GM12878 (cell line): Measurements from ENCODE around the gene ZNF396. TPM values are rescaled to one million over a fixed set of nuclear protein-coding genes. Genes with fewer than 3 reads are reported as not detected.

Experiments
- ATAC-seq: fragments of 200-7000 bp; cut with Tn5 transposase; 3 replicates; pipeline ENCODE4 v1.9.1; 2020; ENCODE audit warnings: mild to moderate bottlenecking, moderate library complexity
- BruUV-seq: library from RNA; stranded (reverse); fragments of 400-500 nt; replicated peaks from 2 replicates; lab custom pipeline; 2021; lab: Mats Ljungman, UMichigan
- CTCF ChIA-PET: fragments of 300-600 bp; sonication (Branson Sonifier 250); formaldehyde crosslinking; extraction: SDS; loops from one replicate; lab custom pipeline; 2021; ENCODE audit warnings: inconsistent platforms; lab: Yijun Ruan, JAX
- POLR2A ChIA-PET: fragments of 350-600 bp; formaldehyde crosslinking; extraction: SDS; loops from one replicate; lab custom pipeline; 2021; ENCODE audit warnings: inconsistent platforms; lab: Charles Lee
- RAD21 ChIA-PET: fragments of 300-600 bp; sonication (Branson Sonifier 250); formaldehyde crosslinking; loops from one replicate; lab custom pipeline; 2023; ENCODE audit warnings: antibody characterized with exemption; ENCODE audit not compliant: unreplicated experiment; lab: Charles Lee
- SMC1A ChIA-PET: fragments of 300-600 bp; sonication (Branson Sonifier 250); formaldehyde crosslinking; loops from one replicate; lab custom pipeline; 2023; ENCODE audit not compliant: unreplicated experiment, uncharacterized antibody; lab: Charles Lee
- DNase-seq: peaks from one replicate; pipeline ENCODE4 v3.0.0-alpha.2; 2011; ENCODE audit warnings: low read depth, low spot score
- FAIRE-seq: peaks from 3 replicates; lab custom pipeline; 2011; peaks lifted over from hg19 to GRCh38; lab: Jason Lieb, UNC
- H2AFZ ChIP-seq: 2 replicates; pipeline ENCODE4 v1.6.0; 2011; ENCODE audit warnings: low read depth, low read length, control low read depth; ENCODE audit not compliant: control insufficient read depth
- H3K27ac ChIP-seq: 2 replicates; pipeline ENCODE4 v1.5.1; 2011; ENCODE audit warnings: control low read depth; ENCODE audit not compliant: control insufficient read depth, insufficient read depth
- H3K27me3 ChIP-seq, 2 experiments: replicated peaks in 1 of 2; 2 replicates each; pipeline versions ENCODE4 v1.6.0 to v1.6.1; 2011; ENCODE audit warnings: low read length in 1 of 2; ENCODE audit not compliant: control insufficient read depth in 2 of 2, insufficient read depth in 2 of 2
- H3K36me3 ChIP-seq, 2 experiments: 2 replicates each; pipeline ENCODE4 v1.5.1; 2011; ENCODE audit warnings: low read length in 1 of 2; ENCODE audit not compliant: control insufficient read depth in 2 of 2, insufficient read depth in 2 of 2
- H3K4me1 ChIP-seq: 2 replicates; pipeline ENCODE4 v1.6.1; 2011; ENCODE audit warnings: mild to moderate bottlenecking, low read length, moderate library complexity, mixed read lengths; ENCODE audit not compliant: control insufficient read depth, insufficient read depth
- H3K4me2 ChIP-seq: 2 replicates; pipeline ENCODE4 v1.6.0; 2011; ENCODE audit warnings: control low read depth; ENCODE audit not compliant: control insufficient read depth, insufficient read depth
- H3K4me3 ChIP-seq: fragments of 200-600 bp; sonication (generic); 2 replicates; pipeline ENCODE4 v1.5.1; 2016
- H3K79me2 ChIP-seq: 2 replicates; pipeline ENCODE4 v1.6.0; 2011; ENCODE audit warnings: low read length; ENCODE audit not compliant: control insufficient read depth, insufficient read depth
- H3K9ac ChIP-seq: 2 replicates; pipeline ENCODE4 v1.8.0; 2011; ENCODE audit warnings: low read length, control low read depth, mixed read lengths; ENCODE audit not compliant: control insufficient read depth, insufficient read depth
- H3K9me3 ChIP-seq: replicated peaks from 3 replicates; pipeline ENCODE4 v1.5.1; 2011; ENCODE audit warnings: mild to moderate bottlenecking, low read length; ENCODE audit not compliant: control insufficient read depth, insufficient read depth
- H4K20me1 ChIP-seq: 2 replicates; pipeline ENCODE4 v1.6.0; 2011; ENCODE audit not compliant: control insufficient read depth, insufficient read depth
- MTA2 ChIP-seq: fragments of 450-650 bp; IDR thresholded peaks from 2 replicates; pipeline ENCODE4 v1.6.1; 2016; ENCODE audit warnings: low read depth, mild to moderate bottlenecking, moderate library complexity
- NFXL1 ChIP-seq: fragments of 450-650 bp; IDR thresholded peaks from 2 replicates; pipeline ENCODE4 v1.6.1; 2017; ENCODE audit warnings: antibody characterized with exemption, mild to moderate bottlenecking, borderline replicate concordance
- SRF ChIP-seq, 2 experiments: IDR thresholded peaks; 2 replicates each; pipeline ENCODE4 v1.6.1; 2011; ENCODE audit warnings: low read depth in 2 of 2, low read length in 2 of 2, mild to moderate bottlenecking in 1 of 2, moderate library complexity in 1 of 2
- WGBS: methylation state at CpG from one replicate; pipeline ENCODE4 v1.1.6; 2016; ENCODE audit warnings: low lambda C conversion rate; ENCODE audit not compliant: insufficient replicate concordance, insufficient coverage; ENCODE audit errors: missing lambda C conversion rate; 5-methylcytosine and 5-hydroxymethylcytosine counted together
- in situ Hi-C: fragments of 300-500 bp; cut with MboI; formaldehyde crosslinking; loops from 9 replicates; pipeline ENCODE4 v1.14.3; 2018; ENCODE audit warnings: mixed read lengths
- intact Hi-C: fragments of 100-400 bp; cut with micrococcal nuclease; formaldehyde crosslinking; loops from one replicate; pipeline ENCODE4 v1.14.2; 2022; ENCODE audit not compliant: unreplicated experiment
- polyA plus RNA-seq, 11 experiments: library from polyadenylated mRNA; depleted of rRNA in 4 of 11; unstranded in 6 of 11; stranded (reverse) in 5 of 11; fragments of >200 nt; fragmentation: Nextera tagmentation in 4 of 11; fragmentation: Illumina TruSeq in 1 of 11; extraction: Ambion mirVana in 4 of 11; extraction: Trizol in 1 of 11; gene quantifications; 1 replicate in 1 of 11; 2 replicates in 10 of 11; pipeline versions ENCODE4 v1.2.1 to v1.2.3, GENCODE V29; 2011 to 2016; ENCODE audit warnings: inconsistent platforms in 2 of 11, missing spikeins in 2 of 11, low read depth in 1 of 11
- total RNA-seq, 4 experiments: library from RNA; depleted of rRNA in 3 of 4; stranded (reverse); fragments of >200 nt in 3 of 4; fragmentation: Illumina TruSeq in 1 of 4; extraction: Trizol in 1 of 4; gene quantifications; 2 replicates each; pipeline versions ENCODE4 v1.2.1 to v1.2.3, GENCODE V29; 2013 to 2021
- TF ChIP-seq, protein P1 (sequence below): fragments of 450-650 bp; conservative IDR thresholded peaks from 2 replicates; pipeline ENCODE4 v1.6.1; 2017; ENCODE audit warnings: mild to moderate bottlenecking, moderate library complexity
- TF ChIP-seq, protein P2 (sequence below): fragments of 450-650 bp; IDR thresholded peaks from 2 replicates; pipeline ENCODE4 v1.6.1; 2017; ENCODE audit warnings: mild to moderate bottlenecking, moderate library complexity

ZNF396 gene
- total and polyA plus RNA-seq, 10 of the 15 experiments (the other 5 are each of a cell fraction or from before 2014, with no cell fraction given) = 0.14 to 0.79 (median 0.47) TPM

DNA sequence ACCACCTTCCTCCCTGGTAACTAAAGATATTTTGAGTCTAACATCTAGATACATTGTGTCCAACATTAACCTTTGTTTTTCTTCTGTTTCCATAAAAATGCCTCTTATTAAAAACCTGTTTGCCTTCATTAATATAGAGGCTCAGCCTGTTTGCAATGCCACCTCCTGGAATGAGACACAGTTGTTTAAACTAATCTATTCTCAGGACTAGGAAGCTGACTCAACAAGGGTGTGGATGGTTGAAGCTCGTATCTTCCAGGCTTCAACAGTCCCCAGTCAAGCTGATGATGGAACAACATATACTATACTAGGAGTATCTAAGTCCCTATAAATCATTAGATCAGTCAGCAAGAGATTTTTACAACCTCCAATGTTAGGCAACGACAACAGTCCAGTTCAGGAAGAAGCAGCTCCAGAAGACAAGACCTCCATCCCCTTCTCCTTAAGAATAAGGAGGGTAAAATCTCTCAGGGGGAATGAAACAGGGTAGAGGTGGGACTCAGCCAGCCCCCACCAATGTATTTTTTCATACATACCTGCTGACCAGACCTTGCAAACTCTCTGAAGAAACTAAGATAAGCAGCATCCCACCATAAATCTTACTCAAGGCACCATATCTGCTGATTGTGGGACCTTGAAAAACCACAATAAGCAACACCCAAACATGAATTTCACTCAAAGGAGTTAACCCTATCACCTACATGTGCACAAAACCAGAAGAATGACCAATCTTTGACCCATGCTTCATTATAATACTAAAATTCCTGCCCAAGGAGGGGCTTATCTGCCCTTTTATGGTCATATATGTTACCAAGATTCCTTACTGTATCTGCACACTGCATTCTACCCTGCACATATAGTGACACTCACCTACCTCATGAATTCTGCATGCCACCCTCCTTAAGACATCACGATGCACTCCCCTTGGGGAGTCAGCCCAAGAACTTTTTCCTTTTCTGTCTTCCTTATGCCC, 54.4 kb downstream of the ZNF396 start:
- Histone ChIP-seq H3K36me3 (no peaks in the 10 kb centered on the region), H2AFZ (no peak overlapping the region), H3K9me3 (no peaks in the 10 kb centered on the region), H4K20me1 (no peaks in the 10 kb centered on the region), H3K27ac (no peak overlapping the region), H3K4me2 (no peak overlapping the region), H3K79me2 (no peaks in the 10 kb centered on the region), H3K9ac (no peak overlapping the region), H3K4me3 (no peak overlapping the region), H3K27me3 (no peaks in the 10 kb centered on the region), H3K4me1 (no peaks in the 10 kb centered on the region)
- no peak for DNase-seq
- ChIA-PET POLR2A (no interaction called here), SMC1A (interaction anchor here (1.0 to 1.4 kb wide), 2 partner anchors 64 to 91 kb away, joined by 3 read pairs; no protein-coding TSS in a partner anchor), RAD21 (no interaction called here), CTCF (interaction anchor here (0.9 to 1.3 kb wide), 2 partner anchors 22 to 93 kb away, joined by 3 read pairs; partner anchors contain the start of gene ZNF24)
- no peak for ATAC-seq
- FAIRE-seq = no peak
- TF ChIP-seq SRF (IDR thresholded peaks at IDR 0.05; ENCODE audit: low read depth in 2 of 2, low read length in 2 of 2) = no peak
- TF ChIP-seq, protein P1, sequence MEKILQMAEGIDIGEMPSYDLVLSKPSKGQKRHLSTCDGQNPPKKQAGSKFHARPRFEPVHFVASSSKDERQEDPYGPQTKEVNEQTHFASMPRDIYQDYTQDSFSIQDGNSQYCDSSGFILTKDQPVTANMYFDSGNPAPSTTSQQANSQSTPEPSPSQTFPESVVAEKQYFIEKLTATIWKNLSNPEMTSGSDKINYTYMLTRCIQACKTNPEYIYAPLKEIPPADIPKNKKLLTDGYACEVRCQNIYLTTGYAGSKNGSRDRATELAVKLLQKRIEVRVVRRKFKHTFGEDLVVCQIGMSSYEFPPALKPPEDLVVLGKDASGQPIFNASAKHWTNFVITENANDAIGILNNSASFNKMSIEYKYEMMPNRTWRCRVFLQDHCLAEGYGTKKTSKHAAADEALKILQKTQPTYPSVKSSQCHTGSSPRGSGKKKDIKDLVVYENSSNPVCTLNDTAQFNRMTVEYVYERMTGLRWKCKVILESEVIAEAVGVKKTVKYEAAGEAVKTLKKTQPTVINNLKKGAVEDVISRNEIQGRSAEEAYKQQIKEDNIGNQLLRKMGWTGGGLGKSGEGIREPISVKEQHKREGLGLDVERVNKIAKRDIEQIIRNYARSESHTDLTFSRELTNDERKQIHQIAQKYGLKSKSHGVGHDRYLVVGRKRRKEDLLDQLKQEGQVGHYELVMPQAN = no peak
- no peak for TF ChIP-seq NFXL1
- TF ChIP-seq, protein P2, sequence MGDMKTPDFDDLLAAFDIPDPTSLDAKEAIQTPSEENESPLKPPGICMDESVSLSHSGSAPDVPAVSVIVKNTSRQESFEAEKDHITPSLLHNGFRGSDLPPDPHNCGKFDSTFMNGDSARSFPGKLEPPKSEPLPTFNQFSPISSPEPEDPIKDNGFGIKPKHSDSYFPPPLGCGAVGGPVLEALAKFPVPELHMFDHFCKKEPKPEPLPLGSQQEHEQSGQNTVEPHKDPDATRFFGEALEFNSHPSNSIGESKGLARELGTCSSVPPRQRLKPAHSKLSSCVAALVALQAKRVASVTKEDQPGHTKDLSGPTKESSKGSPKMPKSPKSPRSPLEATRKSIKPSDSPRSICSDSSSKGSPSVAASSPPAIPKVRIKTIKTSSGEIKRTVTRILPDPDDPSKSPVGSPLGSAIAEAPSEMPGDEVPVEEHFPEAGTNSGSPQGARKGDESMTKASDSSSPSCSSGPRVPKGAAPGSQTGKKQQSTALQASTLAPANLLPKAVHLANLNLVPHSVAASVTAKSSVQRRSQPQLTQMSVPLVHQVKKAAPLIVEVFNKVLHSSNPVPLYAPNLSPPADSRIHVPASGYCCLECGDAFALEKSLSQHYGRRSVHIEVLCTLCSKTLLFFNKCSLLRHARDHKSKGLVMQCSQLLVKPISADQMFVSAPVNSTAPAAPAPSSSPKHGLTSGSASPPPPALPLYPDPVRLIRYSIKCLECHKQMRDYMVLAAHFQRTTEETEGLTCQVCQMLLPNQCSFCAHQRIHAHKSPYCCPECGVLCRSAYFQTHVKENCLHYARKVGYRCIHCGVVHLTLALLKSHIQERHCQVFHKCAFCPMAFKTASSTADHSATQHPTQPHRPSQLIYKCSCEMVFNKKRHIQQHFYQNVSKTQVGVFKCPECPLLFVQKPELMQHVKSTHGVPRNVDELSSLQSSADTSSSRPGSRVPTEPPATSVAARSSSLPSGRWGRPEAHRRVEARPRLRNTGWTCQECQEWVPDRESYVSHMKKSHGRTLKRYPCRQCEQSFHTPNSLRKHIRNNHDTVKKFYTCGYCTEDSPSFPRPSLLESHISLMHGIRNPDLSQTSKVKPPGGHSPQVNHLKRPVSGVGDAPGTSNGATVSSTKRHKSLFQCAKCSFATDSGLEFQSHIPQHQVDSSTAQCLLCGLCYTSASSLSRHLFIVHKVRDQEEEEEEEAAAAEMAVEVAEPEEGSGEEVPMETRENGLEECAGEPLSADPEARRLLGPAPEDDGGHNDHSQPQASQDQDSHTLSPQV = no peak
- TF ChIP-seq MTA2 = no peak
- 28% methylated on average over 3 of the region's 3 CpGs for WGBS
- intact Hi-C loops = no loop called here
- BruUV-seq = no TSS peak
- in situ Hi-C loops = no loop called here

Other genes starting within 250 kb of the ZNF396 start
- 9.9 and 12.9 TPM in 2 replicates for gene ZNF397, start 136.3 kb downstream of the ZNF396 start, total RNA-seq (2014; rRNA removed)
- gene ZNF397, start 136.3 kb downstream of the ZNF396 start, total RNA-seq (2014; rRNA removed; fragmentation: Illumina TruSeq; extraction: Trizol) = 13.3 and 13.9 TPM in 2 replicates
- gene ZNF397, start 136.3 kb downstream of the ZNF396 start, total RNA-seq (2021) = 11.2 and 11.6 TPM in 2 replicates
- 12.7 and 17.3 TPM in 2 replicates for gene ZNF397, start 136.3 kb downstream of the ZNF396 start, polyA plus RNA-seq (2011; rRNA removed)
- 12.5 and 23.3 TPM in 2 replicates for gene ZNF397, start 136.3 kb downstream of the ZNF396 start, polyA plus RNA-seq (2014; fragmentation: Illumina TruSeq; extraction: Trizol)
- 1 to 10 TPM; 5.2 to 5.3 TPM for gene ZNF397, start 136.3 kb downstream of the ZNF396 start, polyA plus RNA-seq (2014; fragmentation: Nextera tagmentation; extraction: Ambion mirVana)
- gene ZNF397, start 136.3 kb downstream of the ZNF396 start, polyA plus RNA-seq (2014; rRNA removed) = 12.2 and 13.6 TPM in 2 replicates
- gene ZNF397, start 136.3 kb downstream of the ZNF396 start, polyA plus RNA-seq (2016; fragmentation: Nextera tagmentation; extraction: Ambion mirVana) = 1 to 10 TPM; 9.3 to 9.9 TPM
- gene ZSCAN30, start 87.1 kb downstream of the ZNF396 start, total RNA-seq (2014; rRNA removed) = 15.0 and 17.9 TPM in 2 replicates
- 12.7 and 15.2 TPM in 2 replicates for gene ZSCAN30, start 87.1 kb downstream of the ZNF396 start, total RNA-seq (2014; rRNA removed; fragmentation: Illumina TruSeq; extraction: Trizol)
- gene ZSCAN30, start 87.1 kb downstream of the ZNF396 start, total RNA-seq (2021) = 10.5 and 12.3 TPM in 2 replicates
- 10.0 and 15.7 TPM in 2 replicates for gene ZSCAN30, start 87.1 kb downstream of the ZNF396 start, polyA plus RNA-seq (2011; rRNA removed)
- gene ZSCAN30, start 87.1 kb downstream of the ZNF396 start, polyA plus RNA-seq (2014; fragmentation: Illumina TruSeq; extraction: Trizol) = 15.7 and 18.8 TPM in 2 replicates
- 1 to 10 TPM; 2.7 to 3.2 TPM for gene ZSCAN30, start 87.1 kb downstream of the ZNF396 start, polyA plus RNA-seq (2014; fragmentation: Nextera tagmentation; extraction: Ambion mirVana)
- gene ZSCAN30, start 87.1 kb downstream of the ZNF396 start, polyA plus RNA-seq (2014; rRNA removed) = 11.9 and 13.6 TPM in 2 replicates
- gene ZSCAN30, start 87.1 kb downstream of the ZNF396 start, polyA plus RNA-seq (2016; fragmentation: Nextera tagmentation; extraction: Ambion mirVana) = 10 to 100 TPM; 10.0 to 10.1 TPM
- gene ZNF24, start 32.9 kb downstream of the ZNF396 start, total RNA-seq (2014; rRNA removed) = 19.7 and 25.1 TPM in 2 replicates
- gene ZNF24, start 32.9 kb downstream of the ZNF396 start, total RNA-seq (2014; rRNA removed; fragmentation: Illumina TruSeq; extraction: Trizol) = 30.7 and 31.5 TPM in 2 replicates
- gene ZNF24, start 32.9 kb downstream of the ZNF396 start, total RNA-seq (2021) = 34.0 and 34.6 TPM in 2 replicates
- 28.8 and 43.1 TPM in 2 replicates for gene ZNF24, start 32.9 kb downstream of the ZNF396 start, polyA plus RNA-seq (2011; rRNA removed)
- gene ZNF24, start 32.9 kb downstream of the ZNF396 start, polyA plus RNA-seq (2014; fragmentation: Illumina TruSeq; extraction: Trizol) = 25.9 and 35.3 TPM in 2 replicates
- gene ZNF24, start 32.9 kb downstream of the ZNF396 start, polyA plus RNA-seq (2014; fragmentation: Nextera tagmentation; extraction: Ambion mirVana) = 10 to 100 TPM; 19.3 to 41.6 TPM
- 12.4 and 13.6 TPM in 2 replicates for gene ZNF24, start 32.9 kb downstream of the ZNF396 start, polyA plus RNA-seq (2014; rRNA removed)
- gene ZNF24, start 32.9 kb downstream of the ZNF396 start, polyA plus RNA-seq (2016; fragmentation: Nextera tagmentation; extraction: Ambion mirVana) = 10 to 100 TPM; 27.7 to 41.7 TPM
- 9.8 and 9.9 TPM in 2 replicates for gene INO80C, start 120.6 kb upstream of the ZNF396 start, total RNA-seq (2014; rRNA removed)
- 16.0 and 18.1 TPM in 2 replicates for gene INO80C, start 120.6 kb upstream of the ZNF396 start, total RNA-seq (2014; rRNA removed; fragmentation: Illumina TruSeq; extraction: Trizol)
- gene INO80C, start 120.6 kb upstream of the ZNF396 start, total RNA-seq (2021) = 29.3 and 30.7 TPM in 2 replicates
- gene INO80C, start 120.6 kb upstream of the ZNF396 start, polyA plus RNA-seq (2011; rRNA removed) = 31.3 and 31.6 TPM in 2 replicates
- 32.8 and 34.2 TPM in 2 replicates for gene INO80C, start 120.6 kb upstream of the ZNF396 start, polyA plus RNA-seq (2014; fragmentation: Illumina TruSeq; extraction: Trizol)
- gene INO80C, start 120.6 kb upstream of the ZNF396 start, polyA plus RNA-seq (2014; fragmentation: Nextera tagmentation; extraction: Ambion mirVana) = 10 to 100 TPM; 25.0 to 31.6 TPM
- 29.7 and 43.2 TPM in 2 replicates for gene INO80C, start 120.6 kb upstream of the ZNF396 start, polyA plus RNA-seq (2014; rRNA removed)
- gene INO80C, start 120.6 kb upstream of the ZNF396 start, polyA plus RNA-seq (2016; fragmentation: Nextera tagmentation; extraction: Ambion mirVana) = 10 to 100 TPM; 28.3 to 30.9 TPM
- 33.4 and 38.3 TPM in 2 replicates for gene GALNT1, start 204.4 kb upstream of the ZNF396 start, total RNA-seq (2014; rRNA removed)
- gene GALNT1, start 204.4 kb upstream of the ZNF396 start, total RNA-seq (2014; rRNA removed; fragmentation: Illumina TruSeq; extraction: Trizol) = 49.5 and 51.3 TPM in 2 replicates
- 53.7 and 56.5 TPM in 2 replicates for gene GALNT1, start 204.4 kb upstream of the ZNF396 start, total RNA-seq (2021)
- 45.5 and 65.5 TPM in 2 replicates for gene GALNT1, start 204.4 kb upstream of the ZNF396 start, polyA plus RNA-seq (2011; rRNA removed)
- gene GALNT1, start 204.4 kb upstream of the ZNF396 start, polyA plus RNA-seq (2014; fragmentation: Illumina TruSeq; extraction: Trizol) = 41.9 and 51.7 TPM in 2 replicates
- 10 to 100 TPM; 16.6 to 18.4 TPM for gene GALNT1, start 204.4 kb upstream of the ZNF396 start, polyA plus RNA-seq (2014; fragmentation: Nextera tagmentation; extraction: Ambion mirVana)
- gene GALNT1, start 204.4 kb upstream of the ZNF396 start, polyA plus RNA-seq (2014; rRNA removed) = 24.5 and 26.3 TPM in 2 replicates
- 1 to 10 TPM; 8.0 to 9.0 TPM for gene GALNT1, start 204.4 kb upstream of the ZNF396 start, polyA plus RNA-seq (2016; fragmentation: Nextera tagmentation; extraction: Ambion mirVana)